HEK293T (cell line): ENCODE results near the gene STXBP4.

Experiments
- CTCF ChIA-PET: fragments of 350-600 bp; formaldehyde crosslinking; extraction: SDS; loops from one replicate; lab custom pipeline; 2021; ENCODE audit warnings: antibody characterized with exemption, inconsistent platforms; lab: Yijun Ruan, JAX
- POLR2A ChIA-PET: fragments of 350-600 bp; formaldehyde crosslinking; extraction: SDS; loops from one replicate; lab custom pipeline; 2020; ENCODE audit warnings: antibody characterized with exemption, inconsistent platforms; lab: Yijun Ruan, JAX
- DNase-seq: peaks from one replicate; pipeline ENCODE4 v3.0.0; 2012; ENCODE audit warnings: mixed read lengths; ENCODE audit errors: extremely low spot score
- ARNT ChIP-seq: fragments of 450-650 bp; IDR thresholded peaks from 2 replicates; pipeline ENCODE4 v1.6.1; 2017; ENCODE audit warnings: mild to moderate bottlenecking
- BHLHE40 ChIP-seq: fragments of 450-650 bp; IDR thresholded peaks from 2 replicates; pipeline ENCODE4 v1.6.1; 2016; ENCODE audit warnings: mild to moderate bottlenecking, moderate library complexity, borderline replicate concordance
- CTBP1 ChIP-seq: fragments of 450-650 bp; IDR thresholded peaks from 2 replicates; pipeline ENCODE4 v1.6.1; 2016; ENCODE audit warnings: borderline replicate concordance
- ELF4 ChIP-seq: fragments of 450-650 bp; IDR thresholded peaks from 2 replicates; pipeline ENCODE4 v1.6.1; 2017; ENCODE audit warnings: antibody characterized with exemption
- FOXA1 ChIP-seq: fragments of 450-650 bp; IDR thresholded peaks from 2 replicates; pipeline ENCODE4 v1.6.1; 2016; ENCODE audit warnings: mild to moderate bottlenecking
- FOXK2 ChIP-seq: fragments of 450-650 bp; IDR thresholded peaks from 2 replicates; pipeline ENCODE4 v1.6.1; 2016; ENCODE audit warnings: mild to moderate bottlenecking
- FOXM1 ChIP-seq: fragments of 450-650 bp; IDR thresholded peaks from 2 replicates; pipeline ENCODE4 v1.6.1; 2017; ENCODE audit warnings: mild to moderate bottlenecking, borderline replicate concordance
- HDGF ChIP-seq: fragments of 450-650 bp; IDR thresholded peaks from 2 replicates; pipeline ENCODE4 v1.6.1; 2017; ENCODE audit warnings: antibody characterized with exemption, borderline replicate concordance
- L3MBTL2 ChIP-seq: fragments of 450-650 bp; conservative IDR thresholded peaks from 2 replicates; pipeline ENCODE4 v1.6.1; 2016; ENCODE audit warnings: mild to moderate bottlenecking
- LEF1 ChIP-seq: fragments of 450-650 bp; IDR thresholded peaks from 2 replicates; pipeline ENCODE4 v1.6.1; 2017; ENCODE audit warnings: mild to moderate bottlenecking, borderline replicate concordance
- NFRKB ChIP-seq: fragments of 450-650 bp; IDR thresholded peaks from 2 replicates; pipeline ENCODE4 v1.6.1; 2016; ENCODE audit warnings: mild to moderate bottlenecking, moderate library complexity
- SP1 ChIP-seq: fragments of 450-650 bp; IDR thresholded peaks from 2 replicates; pipeline ENCODE4 v1.6.1; 2017
- SUZ12 ChIP-seq: fragments of 450-650 bp; IDR thresholded peaks from 2 replicates; pipeline ENCODE4 v1.6.1; 2016; ENCODE audit warnings: mild to moderate bottlenecking
- TARDBP ChIP-seq: fragments of 450-650 bp; IDR thresholded peaks from 2 replicates; pipeline ENCODE4 v1.6.1; 2016
- ZNF384 ChIP-seq: fragments of 450-650 bp; IDR thresholded peaks from 2 replicates; pipeline ENCODE4 v1.6.1; 2016
- TF ChIP-seq, protein P1 (sequence below): fragments of 450-650 bp; IDR thresholded peaks from 2 replicates; pipeline ENCODE4 v1.6.1; 2016

The STXBP4 gene

DNA sequence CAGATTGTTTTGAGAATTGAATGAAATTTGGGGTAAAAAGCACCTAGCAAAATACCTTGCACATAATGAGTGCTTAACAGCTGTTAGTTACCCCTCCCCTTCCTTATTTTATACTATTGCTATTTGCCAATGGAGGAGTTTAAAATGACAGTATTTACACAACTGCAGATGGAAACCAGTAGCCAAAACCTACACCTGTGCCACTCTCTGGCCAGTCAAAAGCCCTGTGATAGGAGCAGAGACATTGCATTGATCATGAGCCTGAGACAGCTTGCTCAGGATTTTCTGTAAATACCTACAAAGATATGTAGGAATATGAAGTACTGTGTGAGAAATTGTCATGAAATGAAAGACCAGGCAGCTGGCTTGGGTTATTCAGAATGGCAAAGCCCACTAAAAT, 180.9 kb downstream of the STXBP4 start:
- no peak for DNase-seq
- ChIA-PET POLR2A (no interaction called here), CTCF (no interaction called here)
- TF ChIP-seq NFRKB = no peak
- TF ChIP-seq L3MBTL2 = no peak
- no peak for TF ChIP-seq HDGF
- TF ChIP-seq TARDBP = no peak
- TF ChIP-seq ELF4 = no peak
- no peak for TF ChIP-seq BHLHE40
- no peak for TF ChIP-seq FOXA1
- no peak for TF ChIP-seq ZNF384
- TF ChIP-seq FOXK2 = no peak
- TF ChIP-seq SUZ12 = no peak
- TF ChIP-seq, protein P1, sequence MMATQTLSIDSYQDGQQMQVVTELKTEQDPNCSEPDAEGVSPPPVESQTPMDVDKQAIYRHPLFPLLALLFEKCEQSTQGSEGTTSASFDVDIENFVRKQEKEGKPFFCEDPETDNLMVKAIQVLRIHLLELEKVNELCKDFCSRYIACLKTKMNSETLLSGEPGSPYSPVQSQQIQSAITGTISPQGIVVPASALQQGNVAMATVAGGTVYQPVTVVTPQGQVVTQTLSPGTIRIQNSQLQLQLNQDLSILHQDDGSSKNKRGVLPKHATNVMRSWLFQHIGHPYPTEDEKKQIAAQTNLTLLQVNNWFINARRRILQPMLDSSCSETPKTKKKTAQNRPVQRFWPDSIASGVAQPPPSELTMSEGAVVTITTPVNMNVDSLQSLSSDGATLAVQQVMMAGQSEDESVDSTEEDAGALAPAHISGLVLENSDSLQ = no peak
- TF ChIP-seq LEF1 = no peak
- no peak for TF ChIP-seq FOXM1
- TF ChIP-seq CTBP1 = no peak
- TF ChIP-seq ARNT = no peak
- TF ChIP-seq SP1 = no peak

DNA sequence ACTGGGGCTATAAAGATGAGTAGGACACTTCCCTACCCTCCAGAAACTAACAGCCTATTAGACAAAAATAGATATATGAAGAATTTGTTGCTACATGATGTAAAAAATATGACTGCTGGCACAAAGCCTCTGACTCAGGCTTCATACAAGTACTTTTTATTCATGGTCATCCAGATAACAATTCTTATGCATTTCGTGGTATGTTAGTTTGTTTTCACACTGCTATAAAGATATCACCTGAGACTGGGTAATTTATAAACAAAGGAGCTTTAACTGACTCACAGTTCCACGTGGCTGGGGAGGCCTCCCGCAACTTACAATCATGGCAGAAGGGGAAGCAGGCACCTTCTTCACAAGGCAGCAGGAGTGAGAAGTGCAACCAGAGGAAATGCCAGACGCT, 183.7 kb downstream of the STXBP4 start:
- ChIA-PET CTCF (no interaction called here), POLR2A (no interaction called here)
- DNase-seq = no peak
- no peak for TF ChIP-seq NFRKB
- TF ChIP-seq FOXA1 = no peak
- no peak for TF ChIP-seq BHLHE40
- TF ChIP-seq TARDBP = no peak
- no peak for TF ChIP-seq FOXM1
- TF ChIP-seq, protein P1 = no peak

DNA sequence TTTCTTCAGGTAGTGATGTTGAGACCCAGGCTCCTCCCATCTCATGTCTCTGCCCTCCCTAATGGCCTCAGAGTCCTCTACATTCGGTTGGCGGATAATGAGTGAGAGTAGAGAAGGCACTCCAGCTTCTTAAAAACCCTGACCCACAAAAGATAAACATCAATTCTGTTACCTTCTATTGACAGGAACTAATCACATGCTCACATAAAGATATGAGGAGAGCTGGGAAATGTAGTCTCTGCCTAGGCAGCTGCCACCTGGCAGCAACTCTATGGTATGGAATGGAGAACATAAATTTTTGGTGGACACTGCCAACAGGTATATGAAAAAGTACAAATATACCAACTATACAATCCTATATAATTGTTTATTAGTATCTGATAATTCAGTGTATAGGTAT, 185.5 kb downstream of the STXBP4 start:
- ChIA-PET CTCF (no interaction called here), POLR2A (no interaction called here)
- DNase-seq = no peak
- no peak for TF ChIP-seq NFRKB
- TF ChIP-seq FOXA1 = no peak
- TF ChIP-seq CTBP1 = no peak
- TF ChIP-seq, protein P1 = no peak
- TF ChIP-seq ZNF384 = no peak
- no peak for TF ChIP-seq BHLHE40
- no peak for TF ChIP-seq SP1
- TF ChIP-seq TARDBP = no peak
- TF ChIP-seq FOXM1 = no peak
- TF ChIP-seq ARNT = no peak
- TF ChIP-seq SUZ12 = no peak
- TF ChIP-seq ELF4 = no peak

DNA sequence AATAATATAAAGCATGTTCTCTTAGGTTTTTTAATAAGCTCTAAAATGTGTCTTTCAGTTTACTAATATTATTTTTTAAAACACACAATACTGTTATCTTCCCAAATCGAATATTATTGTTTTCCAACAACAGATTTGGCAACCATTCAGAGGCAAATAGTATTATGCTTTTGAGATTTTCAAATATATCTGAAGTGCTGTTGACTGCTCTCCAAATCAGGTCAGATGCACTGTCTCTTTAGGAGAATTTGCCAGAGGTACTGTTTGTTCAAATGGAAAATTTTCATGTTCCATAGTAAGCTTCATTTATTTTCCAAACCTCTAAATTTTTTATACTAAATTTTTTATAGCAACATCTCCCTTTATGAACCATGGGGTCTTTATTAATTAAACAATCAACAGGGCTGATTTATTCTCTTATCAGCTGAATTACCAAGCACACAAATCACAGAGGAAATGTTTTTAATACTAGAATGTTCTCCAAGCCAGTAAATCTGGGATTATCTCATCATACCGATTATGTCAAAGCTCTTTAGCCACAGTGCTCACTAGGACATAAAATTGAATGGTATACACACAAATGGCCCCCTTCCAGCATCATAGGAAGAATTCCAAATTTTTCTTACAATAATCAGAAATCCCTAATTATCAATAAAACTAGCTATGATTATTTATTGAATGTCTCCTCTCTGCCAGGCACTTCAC, 187.4 kb downstream of the STXBP4 start:
- CTCF ChIA-PET = no interaction called here
- POLR2A ChIA-PET = no interaction called here
- TF ChIP-seq FOXK2 = no peak
- TF ChIP-seq ARNT = no peak
- TF ChIP-seq L3MBTL2 = no peak
- TF ChIP-seq FOXA1 = no peak
- no peak for TF ChIP-seq HDGF
- TF ChIP-seq NFRKB = no peak
- TF ChIP-seq TARDBP = no peak
- no peak for TF ChIP-seq ZNF384
- no peak for TF ChIP-seq SUZ12
- TF ChIP-seq LEF1 = no peak
- no peak for TF ChIP-seq FOXM1

DNA sequence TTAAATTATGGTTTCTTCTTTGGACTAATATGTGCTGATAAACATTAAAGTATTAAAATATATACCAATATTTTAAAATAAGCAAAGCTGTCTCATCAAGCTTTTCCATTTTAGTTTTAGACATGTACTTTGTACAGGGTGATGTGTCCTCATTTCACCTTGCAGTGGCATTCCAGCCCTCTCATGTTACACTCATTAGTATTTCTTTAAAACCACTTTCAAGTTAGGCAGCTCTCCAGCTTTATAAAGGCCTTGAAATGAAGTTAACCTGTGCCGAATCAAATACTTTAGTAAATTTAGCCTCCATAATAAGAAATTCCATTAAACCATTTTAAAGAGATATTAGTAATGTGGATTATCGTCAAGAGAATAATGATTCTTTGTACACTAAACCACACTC, 188.6 kb downstream of the STXBP4 start:
- POLR2A ChIA-PET = no interaction called here
- CTCF ChIA-PET = no interaction called here
- TF ChIP-seq BHLHE40 (no peak), ELF4 (no peak), L3MBTL2 (no peak), FOXA1 (no peak), ZNF384 (no peak), SUZ12 (no peak), TARDBP (no peak), NFRKB (no peak), SP1 (no peak)
- TF ChIP-seq, protein P1 = no peak
- no peak for DNase-seq

More for the DNA sequence above, 187.4 kb downstream of the STXBP4 start:
- no peak for DNase-seq

DNA sequence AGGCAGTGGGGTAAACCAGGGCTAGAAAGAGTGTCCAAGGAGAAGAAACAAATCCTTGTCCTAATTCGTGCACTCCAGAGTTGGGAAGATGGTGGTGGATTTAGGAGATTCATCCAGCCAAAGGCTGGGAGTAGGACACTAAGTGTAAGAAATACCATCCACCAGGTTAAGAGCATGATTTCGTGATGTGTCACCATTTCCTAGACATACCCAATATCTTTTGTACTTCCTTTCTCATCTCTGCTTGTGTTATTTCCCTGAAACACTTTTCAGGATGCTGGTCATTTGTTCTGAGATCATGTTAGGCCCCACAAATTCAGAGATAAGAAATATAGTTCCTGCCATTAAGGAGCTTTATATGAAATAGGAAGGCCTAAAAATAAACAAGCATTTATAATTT, 189.9 kb downstream of the STXBP4 start:
- ChIA-PET CTCF (no interaction called here), POLR2A (no interaction called here)
- TF ChIP-seq FOXM1 = no peak
- no peak for TF ChIP-seq NFRKB
- no peak for DNase-seq
